GM23338 (cell line): ENCODE data around the gene NGB. TPM values are rescaled to one million over a fixed set of nuclear protein-coding genes. Genes with fewer than 3 reads are reported as not detected.

Experiments used
- ATAC-seq: fragments of 200-7000 bp; cut with Tn5 transposase; 3 replicates; pipeline ENCODE4 v1.9.1; 2020
- DNase-seq: peaks from one replicate; pipeline ENCODE4 v3.0.0-alpha.2; 2015; ENCODE audit warnings: low spot score
- H2AFZ ChIP-seq: fragments of 200-600 bp; sonication (generic); 2 replicates; pipeline ENCODE4 v1.8.0; 2016; ENCODE audit warnings: antibody characterized with exemption, mild to moderate bottlenecking, moderate library complexity
- H3F3A ChIP-seq: fragments of 200-600 bp; sonication (generic); replicated peaks from 2 replicates; pipeline ENCODE4 v1.8.0; 2017; ENCODE audit warnings: antibody characterized with exemption, mixed run types, low read depth
- H3K27ac ChIP-seq: fragments of 200-600 bp; sonication (generic); 2 replicates; pipeline ENCODE4 v1.6.1; 2016; ENCODE audit warnings: low read depth
- H3K27me3 ChIP-seq: fragments of 200-600 bp; sonication (generic); 2 replicates; pipeline ENCODE4 v1.8.0; 2016; ENCODE audit warnings: mild to moderate bottlenecking, mixed run types, moderate library complexity; ENCODE audit not compliant: insufficient read depth
- H3K36me3 ChIP-seq: fragments of 200-600 bp; sonication (generic); 2 replicates; pipeline ENCODE4 v1.8.0; 2016; ENCODE audit warnings: mild to moderate bottlenecking; ENCODE audit not compliant: insufficient read depth
- H3K4me1 ChIP-seq: fragments of 200-600 bp; sonication (generic); 2 replicates; pipeline ENCODE4 v1.8.0; 2016; ENCODE audit warnings: mild to moderate bottlenecking, moderate library complexity; ENCODE audit not compliant: insufficient read depth
- H3K4me2 ChIP-seq: fragments of 200-600 bp; sonication (generic); 2 replicates; pipeline ENCODE4 v1.7.1; 2017; ENCODE audit warnings: mixed run types
- H3K4me3 ChIP-seq: fragments of 200-600 bp; sonication (generic); 2 replicates; pipeline ENCODE4 v1.6.1; 2016; ENCODE audit warnings: mixed run types
- H3K79me2 ChIP-seq: fragments of 200-600 bp; sonication (generic); replicated peaks from 2 replicates; pipeline ENCODE4 v1.8.0; 2017; ENCODE audit warnings: mild to moderate bottlenecking; ENCODE audit not compliant: insufficient read depth
- H3K9me2 ChIP-seq: fragments of 200-600 bp; sonication (generic); 2 replicates; pipeline ENCODE4 v1.8.0; 2017; ENCODE audit not compliant: insufficient read depth
- H4K20me1 ChIP-seq: fragments of 200-600 bp; sonication (generic); replicated peaks from 2 replicates; pipeline ENCODE4 v1.8.0; 2017; ENCODE audit warnings: mild to moderate bottlenecking; ENCODE audit not compliant: insufficient read depth
- H3K27ac Mint-ChIP-seq: 2 replicates; pipeline ENCODE4 v1.8.0; 2020; ENCODE audit warnings: inconsistent platforms, mild to moderate bottlenecking, moderate library complexity, mixed read lengths
- H3K27me3 Mint-ChIP-seq: 3 replicates; pipeline ENCODE4 v1.8.0; 2022; ENCODE audit warnings: low read depth, mild to moderate bottlenecking, moderate library complexity, mixed read lengths, inconsistent platforms; ENCODE audit not compliant: insufficient read depth, poor library complexity
- H3K36me3 Mint-ChIP-seq: 3 replicates; pipeline ENCODE4 v1.8.0; 2021; ENCODE audit warnings: low read depth, mild to moderate bottlenecking, inconsistent platforms, moderate library complexity, mixed read lengths
- H3K4me1 Mint-ChIP-seq: 3 replicates; pipeline ENCODE4 v1.8.0; 2020; ENCODE audit warnings: mild to moderate bottlenecking, inconsistent platforms, mixed read lengths
- H3K4me3 Mint-ChIP-seq: 3 replicates; pipeline ENCODE4 v1.8.0; 2021; ENCODE audit warnings: moderate library complexity, mild to moderate bottlenecking, inconsistent platforms, mixed read lengths
- H3K9me3 Mint-ChIP-seq: 3 replicates; pipeline ENCODE4 v1.8.0; 2020; ENCODE audit warnings: moderate library complexity, mild to moderate bottlenecking, inconsistent platforms, mixed read lengths
- CREB1 ChIP-seq: fragments of 250-450 bp; sonication (Bioruptor Pico); IDR thresholded peaks from 2 replicates; pipeline ENCODE4 v1.5.0; 2020; ENCODE audit warnings: low read depth, mild to moderate bottlenecking, moderate library complexity
- EZH2phosphoT487 ChIP-seq: fragments of 200-600 bp; sonication (generic); IDR thresholded peaks from one replicate; pipeline ENCODE4 v1.8.1; 2018; ENCODE audit warnings: antibody characterized with exemption; ENCODE audit not compliant: unreplicated experiment
- JUNB ChIP-seq: IDR thresholded peaks from one replicate; pipeline ENCODE4 v1.6.1; 2016; ENCODE audit warnings: antibody characterized with exemption; ENCODE audit not compliant: unreplicated experiment
- NANOG ChIP-seq: IDR thresholded peaks from 2 replicates; pipeline ENCODE4 v1.6.1; 2016; ENCODE audit warnings: antibody characterized with exemption, borderline replicate concordance
- POLR2AphosphoS5 ChIP-seq: IDR thresholded peaks from 2 replicates; pipeline ENCODE4 v1.6.1; 2016; ENCODE audit warnings: antibody characterized with exemption, low read depth
- STAT1 ChIP-seq: IDR thresholded peaks from one replicate; pipeline ENCODE4 v1.6.1; 2016; ENCODE audit warnings: antibody characterized with exemption; ENCODE audit not compliant: unreplicated experiment
- ZNF114 ChIP-seq: fragments of 250-450 bp; sonication (Bioruptor Pico); IDR thresholded peaks from 2 replicates; pipeline ENCODE4 v1.5.0; 2020; ENCODE audit warnings: mild to moderate bottlenecking, moderate library complexity
- ZNF331 ChIP-seq: fragments of 250-450 bp; sonication (Bioruptor Pico); IDR thresholded peaks from 2 replicates; pipeline ENCODE4 v1.5.0; 2020; ENCODE audit warnings: low read depth, mild to moderate bottlenecking, moderate library complexity
- polyA plus RNA-seq: library from polyadenylated mRNA; unstranded; fragments of >200 nt; fragmentation: Nextera tagmentation; extraction: Ambion mirVana; gene quantifications from 2 replicates; pipeline ENCODE4 v1.2.1, GENCODE V29; 2016
- total RNA-seq: library from RNA; depleted of rRNA; stranded (reverse); fragments of >200 nt; shearing (Covaris generic); gene quantifications from 2 replicates; pipeline ENCODE4 v1.2.3, GENCODE V29; 2014
- TF ChIP-seq, protein P1 (sequence below): IDR thresholded peaks from one replicate; pipeline ENCODE4 v1.6.1; 2018; ENCODE audit warnings: antibody characterized with exemption; ENCODE audit not compliant: unreplicated experiment
- TF ChIP-seq, protein P2 (sequence below), 2 experiments: fragments of 200-600 bp in 1 of 2; sonication (generic) in 1 of 2; conservative IDR thresholded peaks; 2 replicates each; pipeline versions ENCODE4 v1.5.1 to v1.6.1; 2016 to 2017; ENCODE audit warnings: antibody characterized with exemption in 2 of 2, low read depth in 2 of 2, mild to moderate bottlenecking in 2 of 2, moderate library complexity in 1 of 2

NGB gene
- total and polyA plus RNA-seq, 2 experiments from 2014 or later: 0.21 to 1.0 TPM

DNA sequence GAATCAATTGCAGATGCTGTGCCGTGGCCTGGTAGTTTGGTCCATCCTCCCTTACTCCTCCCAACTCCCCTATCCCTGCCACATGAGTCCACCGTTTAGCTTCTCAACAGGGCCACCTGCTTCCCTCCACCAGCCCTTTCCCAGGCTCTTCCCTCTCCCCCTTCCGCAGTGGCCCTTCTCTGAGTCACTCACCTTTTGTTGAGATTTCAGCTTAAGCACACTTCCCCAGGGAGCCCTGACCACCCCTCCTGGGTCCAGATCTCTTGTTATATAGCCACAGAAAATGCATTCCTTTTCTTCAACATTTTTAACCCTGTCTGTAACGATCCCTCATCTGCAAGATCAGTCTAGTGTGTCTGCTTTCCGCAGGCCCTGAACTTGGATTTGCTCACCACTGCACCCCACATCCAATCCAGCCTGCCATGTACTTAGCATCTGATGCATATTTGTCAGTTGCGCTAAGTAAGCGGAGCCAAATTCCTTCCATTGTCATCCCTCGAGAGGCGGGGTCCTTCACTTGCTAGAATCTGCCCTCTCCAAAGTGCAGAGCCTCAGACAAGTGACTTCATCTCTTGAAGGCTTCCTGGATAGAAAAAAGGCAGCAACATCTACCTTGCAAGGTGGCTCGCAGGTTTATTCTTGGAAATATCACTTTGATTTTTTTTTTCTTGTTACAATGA lies 48.3 kb downstream of the NGB start:
- no peaks in the 10 kb centered on the region for H3K9me2 ChIP-seq
- TF ChIP-seq JUNB (no peak), EZH2phosphoT487 (no peak), ZNF331 (CRISPR knock-in tag) (no peak), NANOG (no peak), POLR2AphosphoS5 (no peak), STAT1 (no peak)
- TF ChIP-seq, protein P1, sequence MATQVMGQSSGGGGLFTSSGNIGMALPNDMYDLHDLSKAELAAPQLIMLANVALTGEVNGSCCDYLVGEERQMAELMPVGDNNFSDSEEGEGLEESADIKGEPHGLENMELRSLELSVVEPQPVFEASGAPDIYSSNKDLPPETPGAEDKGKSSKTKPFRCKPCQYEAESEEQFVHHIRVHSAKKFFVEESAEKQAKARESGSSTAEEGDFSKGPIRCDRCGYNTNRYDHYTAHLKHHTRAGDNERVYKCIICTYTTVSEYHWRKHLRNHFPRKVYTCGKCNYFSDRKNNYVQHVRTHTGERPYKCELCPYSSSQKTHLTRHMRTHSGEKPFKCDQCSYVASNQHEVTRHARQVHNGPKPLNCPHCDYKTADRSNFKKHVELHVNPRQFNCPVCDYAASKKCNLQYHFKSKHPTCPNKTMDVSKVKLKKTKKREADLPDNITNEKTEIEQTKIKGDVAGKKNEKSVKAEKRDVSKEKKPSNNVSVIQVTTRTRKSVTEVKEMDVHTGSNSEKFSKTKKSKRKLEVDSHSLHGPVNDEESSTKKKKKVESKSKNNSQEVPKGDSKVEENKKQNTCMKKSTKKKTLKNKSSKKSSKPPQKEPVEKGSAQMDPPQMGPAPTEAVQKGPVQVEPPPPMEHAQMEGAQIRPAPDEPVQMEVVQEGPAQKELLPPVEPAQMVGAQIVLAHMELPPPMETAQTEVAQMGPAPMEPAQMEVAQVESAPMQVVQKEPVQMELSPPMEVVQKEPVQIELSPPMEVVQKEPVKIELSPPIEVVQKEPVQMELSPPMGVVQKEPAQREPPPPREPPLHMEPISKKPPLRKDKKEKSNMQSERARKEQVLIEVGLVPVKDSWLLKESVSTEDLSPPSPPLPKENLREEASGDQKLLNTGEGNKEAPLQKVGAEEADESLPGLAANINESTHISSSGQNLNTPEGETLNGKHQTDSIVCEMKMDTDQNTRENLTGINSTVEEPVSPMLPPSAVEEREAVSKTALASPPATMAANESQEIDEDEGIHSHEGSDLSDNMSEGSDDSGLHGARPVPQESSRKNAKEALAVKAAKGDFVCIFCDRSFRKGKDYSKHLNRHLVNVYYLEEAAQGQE: no peak
- TF ChIP-seq, protein P2, sequence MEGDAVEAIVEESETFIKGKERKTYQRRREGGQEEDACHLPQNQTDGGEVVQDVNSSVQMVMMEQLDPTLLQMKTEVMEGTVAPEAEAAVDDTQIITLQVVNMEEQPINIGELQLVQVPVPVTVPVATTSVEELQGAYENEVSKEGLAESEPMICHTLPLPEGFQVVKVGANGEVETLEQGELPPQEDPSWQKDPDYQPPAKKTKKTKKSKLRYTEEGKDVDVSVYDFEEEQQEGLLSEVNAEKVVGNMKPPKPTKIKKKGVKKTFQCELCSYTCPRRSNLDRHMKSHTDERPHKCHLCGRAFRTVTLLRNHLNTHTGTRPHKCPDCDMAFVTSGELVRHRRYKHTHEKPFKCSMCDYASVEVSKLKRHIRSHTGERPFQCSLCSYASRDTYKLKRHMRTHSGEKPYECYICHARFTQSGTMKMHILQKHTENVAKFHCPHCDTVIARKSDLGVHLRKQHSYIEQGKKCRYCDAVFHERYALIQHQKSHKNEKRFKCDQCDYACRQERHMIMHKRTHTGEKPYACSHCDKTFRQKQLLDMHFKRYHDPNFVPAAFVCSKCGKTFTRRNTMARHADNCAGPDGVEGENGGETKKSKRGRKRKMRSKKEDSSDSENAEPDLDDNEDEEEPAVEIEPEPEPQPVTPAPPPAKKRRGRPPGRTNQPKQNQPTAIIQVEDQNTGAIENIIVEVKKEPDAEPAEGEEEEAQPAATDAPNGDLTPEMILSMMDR (conservative IDR thresholded peaks at IDR 0.05; ENCODE audit: low read depth in 2 of 2): no peak
- Mint-ChIP-seq H3K27me3 (peaks cover 12% of the 10 kb centered on the region), H3K4me1 (peaks cover 54% of the 10 kb centered on the region), H3K27ac (no peak overlapping the region), H3K9me3 (no peaks in the 10 kb centered on the region; the same call in 2 of the 3 replicates), H3K4me3 (peak overlapping the region; percentile 54), H3K36me3 (no peaks in the 10 kb centered on the region; the same call in 2 of the 3 replicates)
- no peaks in the 10 kb centered on the region for H3F3A ChIP-seq
- ATAC-seq: peak; percentile 69
- peak overlapping the region; percentile 27 for H3K4me2 ChIP-seq
- peak overlapping the region; percentile 10; the same call in 1 of the 2 replicates for H3K4me3 ChIP-seq
- H3K36me3 ChIP-seq: no peaks in the 10 kb centered on the region
- no peaks in the 10 kb centered on the region for H3K79me2 ChIP-seq
- no peak overlapping the region for H3K27ac ChIP-seq
- H3K27me3 ChIP-seq: no peaks in the 10 kb centered on the region
- H4K20me1 ChIP-seq: no peaks in the 10 kb centered on the region
- no peak overlapping the region for H2AFZ ChIP-seq
- peak; percentile 76 for DNase-seq
- H3K4me1 ChIP-seq: peaks cover 41% of the 10 kb centered on the region

DNA sequence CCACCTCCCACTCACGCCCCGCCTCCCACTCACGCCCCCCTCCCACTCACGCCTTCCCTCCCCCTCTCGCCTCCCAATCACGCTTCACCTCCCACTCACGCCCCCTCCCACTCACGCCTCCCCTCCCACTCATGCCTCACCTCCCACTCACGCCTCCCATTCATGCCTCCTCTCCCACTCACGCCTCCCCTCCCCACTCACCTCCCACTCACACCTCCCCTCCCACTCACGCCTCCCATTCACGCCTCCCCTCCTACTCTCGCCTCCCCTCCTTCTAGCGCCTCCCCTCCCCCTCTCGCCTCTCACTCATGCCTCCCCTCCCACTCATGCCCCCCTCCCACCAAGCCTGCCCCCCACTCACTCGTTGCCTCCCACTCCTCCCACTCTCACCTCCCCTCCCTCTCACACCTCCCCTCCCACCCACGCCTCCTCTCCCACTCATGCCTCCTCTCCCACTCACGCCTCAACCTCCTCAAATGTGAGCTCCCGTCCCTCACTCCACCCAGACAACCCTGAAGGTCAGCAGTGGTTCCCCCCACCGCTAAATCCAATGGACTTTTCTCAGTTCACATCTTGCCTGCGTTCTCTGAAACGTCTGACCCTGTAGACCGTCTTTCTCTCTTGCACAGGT lies 49.6 kb downstream of the NGB start:
- DNase-seq: no peak
- peaks cover 41% of the 10 kb centered on the region for H3K4me1 ChIP-seq
- no peaks in the 10 kb centered on the region for H3K36me3 ChIP-seq
- H3K27me3 ChIP-seq: no peaks in the 10 kb centered on the region
- no peaks in the 10 kb centered on the region; the same call in 2 of the 3 replicates for H3K9me3 Mint-ChIP-seq
- H3K9me2 ChIP-seq: no peaks in the 10 kb centered on the region
- H3K4me3 ChIP-seq: no peak overlapping the region
- no peak overlapping the region for H3K27ac ChIP-seq
- no peak overlapping the region; the same call in 2 of the 3 replicates for H3K4me3 Mint-ChIP-seq
- H3K4me1 Mint-ChIP-seq: peaks cover 52% of the 10 kb centered on the region
- no peak for ATAC-seq
- no peaks in the 10 kb centered on the region for H3K79me2 ChIP-seq
- H3K4me2 ChIP-seq: no peak overlapping the region
- H3K27ac Mint-ChIP-seq: no peak overlapping the region
- H3K27me3 Mint-ChIP-seq: peaks cover 12% of the 10 kb centered on the region
- H2AFZ ChIP-seq: no peak overlapping the region
- no peaks in the 10 kb centered on the region for H3F3A ChIP-seq
- H3K36me3 Mint-ChIP-seq: no peaks in the 10 kb centered on the region; the same call in 2 of the 3 replicates
- no peaks in the 10 kb centered on the region for H4K20me1 ChIP-seq
- TF ChIP-seq CREB1 (CRISPR knock-in tag) (no peak), ZNF114 (CRISPR knock-in tag) (no peak), JUNB (no peak)
- TF ChIP-seq, protein P1: no peak
